Liver (tissue), 9 donors: Measurements from ENCODE around the gene S100A12. TPM values are rescaled to one million over a fixed set of nuclear protein-coding genes. Genes with fewer than 3 reads are reported as not detected.

Experiments used
- DNase-seq: peaks from one replicate; pipeline ENCODE4 v3.0.0-alpha.2; 2017; ENCODE audit warnings: low spot score
- H3K27ac ChIP-seq, 2 donors: one replicate each; pipeline ENCODE4 v1.7.0; 2013; ENCODE audit warnings: inconsistent platforms in 2 of 2, low read length in 2 of 2, control low read depth in 1 of 2, low read depth in 1 of 2, mild to moderate bottlenecking in 1 of 2
- H3K27me3 ChIP-seq, 4 donors: one replicate each; pipeline versions ENCODE4 v1.6.1 to v1.7.0; 2013; ENCODE audit warnings: low read length in 3 of 4, inconsistent platforms in 1 of 4, mild to moderate bottlenecking in 1 of 4, moderate library complexity in 1 of 4; ENCODE audit not compliant: control insufficient read depth in 4 of 4, insufficient read depth in 4 of 4
- H3K36me3 ChIP-seq, 4 donors: one replicate each; pipeline versions ENCODE4 v1.6.1 to v1.7.0; 2013; ENCODE audit warnings: low read length in 3 of 4, mild to moderate bottlenecking in 3 of 4, low read depth in 1 of 4, moderate library complexity in 1 of 4; ENCODE audit not compliant: control insufficient read depth in 4 of 4, insufficient read depth in 3 of 4
- H3K4me1 ChIP-seq, 4 donors: one replicate each; pipeline versions ENCODE4 v1.6.1 to v1.7.0; 2013; ENCODE audit warnings: low read length in 3 of 4, mild to moderate bottlenecking in 3 of 4, moderate library complexity in 1 of 4; ENCODE audit not compliant: control insufficient read depth in 4 of 4, insufficient read depth in 4 of 4
- H3K4me3 ChIP-seq, 3 donors: one replicate each; pipeline versions ENCODE4 v1.6.1 to v1.7.0; 2013; ENCODE audit warnings: low read length in 3 of 3, control low read depth in 1 of 3, low read depth in 1 of 3, mild to moderate bottlenecking in 1 of 3
- H3K9ac ChIP-seq, 2 donors: one replicate each; pipeline ENCODE4 v1.7.0; 2013; ENCODE audit warnings: low read length in 2 of 2, mild to moderate bottlenecking in 2 of 2, moderate library complexity in 2 of 2, control low read depth in 1 of 2, low read depth in 1 of 2
- H3K9me3 ChIP-seq, 4 donors: one replicate each; pipeline versions ENCODE4 v1.6.1 to v1.7.0; 2013; ENCODE audit warnings: low read length in 3 of 4; ENCODE audit not compliant: control insufficient read depth in 4 of 4
- FOXA2 ChIP-seq: IDR thresholded peaks from 2 replicates; pipeline ENCODE4 v1.6.1; 2016; ENCODE audit warnings: antibody characterized with exemption
- GABPA ChIP-seq, 2 donors: IDR thresholded peaks in 1 of 2; conservative IDR thresholded peaks in 1 of 2; 2 replicates each; pipeline ENCODE4 v1.6.1; 2016; ENCODE audit warnings: antibody characterized with exemption in 2 of 2, mild to moderate bottlenecking in 1 of 2, moderate library complexity in 1 of 2
- HNF4A ChIP-seq, 2 donors: conservative IDR thresholded peaks; 2 replicates each; pipeline ENCODE4 v1.6.1; 2016; ENCODE audit warnings: antibody characterized with exemption in 2 of 2, mild to moderate bottlenecking in 2 of 2
- NR2F2 ChIP-seq: IDR thresholded peaks from 2 replicates; pipeline ENCODE4 v1.6.1; 2016; ENCODE audit warnings: antibody characterized with exemption
- RAD21 ChIP-seq, 2 donors: IDR thresholded peaks; 2 replicates each; pipeline ENCODE4 v1.6.1; 2016; ENCODE audit warnings: antibody characterized with exemption in 2 of 2, mild to moderate bottlenecking in 2 of 2
- RXRA ChIP-seq, 2 donors: IDR thresholded peaks; 2 replicates each; pipeline ENCODE4 v1.6.1; 2017 to 2018; ENCODE audit warnings: antibody characterized with exemption in 2 of 2, mild to moderate bottlenecking in 1 of 2
- SP1 ChIP-seq: IDR thresholded peaks from 2 replicates; pipeline ENCODE4 v1.6.1; 2018; ENCODE audit warnings: antibody characterized with exemption, mild to moderate bottlenecking
- TAF1 ChIP-seq: conservative IDR thresholded peaks from 2 replicates; pipeline ENCODE4 v1.6.1; 2016; ENCODE audit warnings: antibody characterized with exemption, mild to moderate bottlenecking
- YY1 ChIP-seq: IDR thresholded peaks from 2 replicates; pipeline ENCODE4 v1.6.1; 2016; ENCODE audit warnings: antibody characterized with exemption, mild to moderate bottlenecking
- WGBS: extraction: QIAGEN DNeasy Blood & Tissue Kit; methylation state at CpG from one replicate; pipeline ENCODE4 v1.1.7; 2013; 5-methylcytosine and 5-hydroxymethylcytosine counted together
- polyA plus RNA-seq, 2 donors: library from polyadenylated mRNA; stranded (reverse) in 1 of 2; unstranded in 1 of 2; fragments of 200-250 nt in 1 of 2; fragments of >200 nt in 1 of 2; fragmentation: Nextera tagmentation in 1 of 2; extraction: Ambion mirVana in 1 of 2; gene quantifications; one replicate each; pipeline versions ENCODE4 v1.2.1 to v1.2.3, GENCODE V29; 2013 to 2015
- total RNA-seq, 2 donors: library from RNA; depleted of rRNA; stranded (reverse); fragments of >200 nt; gene quantifications; one replicate each; pipeline ENCODE4 v1.2.3, GENCODE V29; 2014
- TF ChIP-seq, protein P1 (sequence below): IDR thresholded peaks from 2 replicates; pipeline ENCODE4 v1.6.1; 2016; ENCODE audit warnings: antibody characterized with exemption
- TF ChIP-seq, protein P2 (sequence below): IDR thresholded peaks from 2 replicates; pipeline ENCODE4 v1.6.1; 2016; ENCODE audit warnings: antibody characterized with exemption
- TF ChIP-seq, protein P3 (sequence below): IDR thresholded peaks from 2 replicates; pipeline ENCODE4 v1.6.1; 2016; ENCODE audit warnings: antibody characterized with exemption
- TF ChIP-seq, protein P4 (sequence below): IDR thresholded peaks from 2 replicates; pipeline ENCODE4 v1.6.1; 2016; ENCODE audit warnings: antibody characterized with exemption, mild to moderate bottlenecking
- donor health status: healthy.
- donor health status: healthy.
- donor health status: healthy.
- donor health status: healthy.
- donor health status: healthy.

S100A12 gene
- total and polyA plus RNA-seq, 4 donors, result 3.3 to 35.2 (median 12.1) TPM

GRCh38 chr1:153350321-153350957 lies 25.0 kb downstream of the S100A12 start:
- peak; percentile 17 for DNase-seq
- no peaks in the 10 kb centered on the region for H3K36me3 ChIP-seq
- H3K4me1 ChIP-seq, result no peaks in the 10 kb centered on the region
- no peak overlapping the region for H3K4me3 ChIP-seq
- no peak overlapping the region for H3K27ac ChIP-seq
- peaks cover 0 to 12% (median 2%) of the 10 kb centered on the region in 4 donors for H3K27me3 ChIP-seq
- H3K9ac ChIP-seq, result no peak overlapping the region
- TF ChIP-seq, protein P1, sequence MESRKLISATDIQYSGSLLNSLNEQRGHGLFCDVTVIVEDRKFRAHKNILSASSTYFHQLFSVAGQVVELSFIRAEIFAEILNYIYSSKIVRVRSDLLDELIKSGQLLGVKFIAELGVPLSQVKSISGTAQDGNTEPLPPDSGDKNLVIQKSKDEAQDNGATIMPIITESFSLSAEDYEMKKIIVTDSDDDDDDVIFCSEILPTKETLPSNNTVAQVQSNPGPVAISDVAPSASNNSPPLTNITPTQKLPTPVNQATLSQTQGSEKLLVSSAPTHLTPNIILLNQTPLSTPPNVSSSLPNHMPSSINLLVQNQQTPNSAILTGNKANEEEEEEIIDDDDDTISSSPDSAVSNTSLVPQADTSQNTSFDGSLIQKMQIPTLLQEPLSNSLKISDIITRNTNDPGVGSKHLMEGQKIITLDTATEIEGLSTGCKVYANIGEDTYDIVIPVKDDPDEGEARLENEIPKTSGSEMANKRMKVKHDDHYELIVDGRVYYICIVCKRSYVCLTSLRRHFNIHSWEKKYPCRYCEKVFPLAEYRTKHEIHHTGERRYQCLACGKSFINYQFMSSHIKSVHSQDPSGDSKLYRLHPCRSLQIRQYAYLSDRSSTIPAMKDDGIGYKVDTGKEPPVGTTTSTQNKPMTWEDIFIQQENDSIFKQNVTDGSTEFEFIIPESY, result no peak
- TF ChIP-seq SP1, result no peak
- TF ChIP-seq, protein P2, sequence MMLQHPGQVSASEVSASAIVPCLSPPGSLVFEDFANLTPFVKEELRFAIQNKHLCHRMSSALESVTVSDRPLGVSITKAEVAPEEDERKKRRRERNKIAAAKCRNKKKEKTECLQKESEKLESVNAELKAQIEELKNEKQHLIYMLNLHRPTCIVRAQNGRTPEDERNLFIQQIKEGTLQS, result no peak
- no peak for TF ChIP-seq YY1
- no peak for TF ChIP-seq NR2F2
- TF ChIP-seq TAF1, result no peak
- TF ChIP-seq, protein P3, sequence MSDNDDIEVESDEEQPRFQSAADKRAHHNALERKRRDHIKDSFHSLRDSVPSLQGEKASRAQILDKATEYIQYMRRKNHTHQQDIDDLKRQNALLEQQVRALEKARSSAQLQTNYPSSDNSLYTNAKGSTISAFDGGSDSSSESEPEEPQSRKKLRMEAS, result no peak
- no peak for TF ChIP-seq FOXA2
- 18% methylated on average over 1 of the region's 1 CpG for WGBS
- no peaks in the 10 kb centered on the region for H3K9me3 ChIP-seq

- WGBS, result 61% methylated on average over 17 of the region's 17 CpGs
These were observed 25.8 kb downstream of the S100A12 start for GRCh38 chr1:153349363-153350320.

More at GRCh38 chr1:153349363-153350320, 25.8 kb downstream of the S100A12 start:
- peak; percentile 16 for DNase-seq
- Histone ChIP-seq H3K36me3 (no peaks in the 10 kb centered on the region), H3K9ac (no peak overlapping the region), H3K27me3 (peaks cover 0 to 12% (median 2%) of the 10 kb centered on the region in 4 donors), H3K4me1 (no peaks in the 10 kb centered on the region), H3K9me3 (no peaks in the 10 kb centered on the region), H3K27ac (no peak overlapping the region), H3K4me3 (no peak overlapping the region)
- no peak for TF ChIP-seq RAD21 (IDR thresholded peaks at IDR 0.05)
- TF ChIP-seq FOXA2, result no peak
- no peak for TF ChIP-seq RXRA (IDR thresholded peaks at IDR 0.05)
- TF ChIP-seq, protein P2, result no peak
- no peak for TF ChIP-seq HNF4A (conservative IDR thresholded peaks at IDR 0.05)
- TF ChIP-seq, protein P4, sequence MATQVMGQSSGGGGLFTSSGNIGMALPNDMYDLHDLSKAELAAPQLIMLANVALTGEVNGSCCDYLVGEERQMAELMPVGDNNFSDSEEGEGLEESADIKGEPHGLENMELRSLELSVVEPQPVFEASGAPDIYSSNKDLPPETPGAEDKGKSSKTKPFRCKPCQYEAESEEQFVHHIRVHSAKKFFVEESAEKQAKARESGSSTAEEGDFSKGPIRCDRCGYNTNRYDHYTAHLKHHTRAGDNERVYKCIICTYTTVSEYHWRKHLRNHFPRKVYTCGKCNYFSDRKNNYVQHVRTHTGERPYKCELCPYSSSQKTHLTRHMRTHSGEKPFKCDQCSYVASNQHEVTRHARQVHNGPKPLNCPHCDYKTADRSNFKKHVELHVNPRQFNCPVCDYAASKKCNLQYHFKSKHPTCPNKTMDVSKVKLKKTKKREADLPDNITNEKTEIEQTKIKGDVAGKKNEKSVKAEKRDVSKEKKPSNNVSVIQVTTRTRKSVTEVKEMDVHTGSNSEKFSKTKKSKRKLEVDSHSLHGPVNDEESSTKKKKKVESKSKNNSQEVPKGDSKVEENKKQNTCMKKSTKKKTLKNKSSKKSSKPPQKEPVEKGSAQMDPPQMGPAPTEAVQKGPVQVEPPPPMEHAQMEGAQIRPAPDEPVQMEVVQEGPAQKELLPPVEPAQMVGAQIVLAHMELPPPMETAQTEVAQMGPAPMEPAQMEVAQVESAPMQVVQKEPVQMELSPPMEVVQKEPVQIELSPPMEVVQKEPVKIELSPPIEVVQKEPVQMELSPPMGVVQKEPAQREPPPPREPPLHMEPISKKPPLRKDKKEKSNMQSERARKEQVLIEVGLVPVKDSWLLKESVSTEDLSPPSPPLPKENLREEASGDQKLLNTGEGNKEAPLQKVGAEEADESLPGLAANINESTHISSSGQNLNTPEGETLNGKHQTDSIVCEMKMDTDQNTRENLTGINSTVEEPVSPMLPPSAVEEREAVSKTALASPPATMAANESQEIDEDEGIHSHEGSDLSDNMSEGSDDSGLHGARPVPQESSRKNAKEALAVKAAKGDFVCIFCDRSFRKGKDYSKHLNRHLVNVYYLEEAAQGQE, result no peak
- no peak for TF ChIP-seq GABPA (IDR thresholded peaks at IDR 0.05 in 1 of 2, conservative IDR thresholded peaks at IDR 0.05 in 1 of 2)
- no peak for TF ChIP-seq YY1
- TF ChIP-seq, protein P3, result no peak
